ENCODE results near the gene TMTC2. TPM values are rescaled to one million over a fixed set of nuclear protein-coding genes. Genes with fewer than 3 reads are reported as not detected.

TMTC2 gene
- total and polyA plus RNA-seq, 10 of the 15 experiments (the other 5 are each of a cell fraction or from before 2014, with no cell fraction given) = 0.14 to 9.7 (median 1.2) TPM

DNA sequence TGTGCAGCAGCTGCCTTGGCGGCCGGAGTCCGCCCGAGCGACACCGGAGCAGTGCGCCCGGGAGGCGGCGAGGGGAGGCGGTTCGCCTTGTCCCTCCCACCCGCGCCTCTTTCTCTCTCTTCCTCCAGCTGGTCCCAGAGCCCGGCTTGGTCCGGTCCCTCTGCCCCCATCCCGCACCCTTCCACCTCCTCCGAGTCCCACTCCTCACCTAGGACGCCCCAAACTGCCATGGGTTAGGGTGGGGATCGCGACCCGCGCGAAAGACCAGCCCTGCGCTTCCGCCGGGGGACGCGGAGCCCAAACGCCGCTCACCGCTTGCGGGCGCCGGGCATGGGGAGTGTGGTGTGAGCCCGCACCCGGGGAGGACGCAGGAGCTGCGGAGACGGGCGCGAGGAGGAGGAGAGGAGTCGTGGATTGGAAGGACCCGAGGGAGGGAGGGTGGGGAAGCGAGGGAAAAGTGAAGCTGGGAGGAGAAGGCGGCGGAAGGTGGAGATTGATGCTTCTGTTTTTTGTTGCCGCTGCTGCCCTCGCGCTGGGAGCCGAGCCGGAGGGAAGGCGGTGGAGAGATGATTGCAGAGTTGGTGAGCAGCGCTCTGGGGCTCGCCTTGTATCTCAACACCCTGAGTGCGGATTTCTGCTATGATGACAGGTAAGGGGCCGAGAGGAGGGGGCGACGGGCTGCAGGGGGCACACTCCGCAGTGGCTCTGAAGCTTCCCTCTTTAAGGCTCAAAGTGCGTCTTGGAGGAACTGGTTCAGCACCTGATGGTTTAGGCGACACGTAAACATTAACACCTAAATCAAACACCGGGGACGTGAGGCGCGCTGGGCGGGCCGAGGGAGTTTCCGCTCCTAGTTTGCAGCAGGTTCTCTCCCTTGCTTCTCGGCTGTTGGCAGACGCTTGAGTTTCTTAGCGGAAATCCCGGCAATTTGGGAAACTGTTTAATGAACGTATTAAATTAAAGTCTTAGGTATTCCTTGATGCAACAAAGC, 610 bp downstream of the TMTC2 start (continued):
- no peak for TF ChIP-seq ZNF217 (IDR thresholded peaks at IDR 0.05)
- no peak for TF ChIP-seq SUZ12 (IDR thresholded peaks at IDR 0.05; ENCODE audit: unreplicated experiment)
- TF ChIP-seq WRNIP1 (IDR thresholded peaks at IDR 0.05; ENCODE audit: borderline replicate concordance, low read depth, low read length) = no peak
- TF ChIP-seq MTA2 (IDR thresholded peaks at IDR 0.05; ENCODE audit: low read depth) = no peak
- TF ChIP-seq NFIC (IDR thresholded peaks at IDR 0.05; ENCODE audit: low read depth, low read length) = no peak
- no peak for TF ChIP-seq CBX3 (IDR thresholded peaks at IDR 0.05; ENCODE audit: borderline replicate concordance, low read depth)
- TF ChIP-seq TAF1 (IDR thresholded peaks at IDR 0.05; ENCODE audit: borderline replicate concordance, low read depth, low read length) = no peak; the same call in 1 of the 2 replicates
- TF ChIP-seq KAT2A (conservative IDR thresholded peaks at IDR 0.05; ENCODE audit: control insufficient read depth, low read depth, low read length) = no peak
- no peak for TF ChIP-seq PML (IDR thresholded peaks at IDR 0.05; ENCODE audit: low read length)
- no peak for TF ChIP-seq CEBPZ (IDR thresholded peaks at IDR 0.05; ENCODE audit: low read depth, low read length)
- no peak for TF ChIP-seq ZBED1 (IDR thresholded peaks at IDR 0.05; ENCODE audit: borderline replicate concordance)
- no peak for TF ChIP-seq PBX3 (IDR thresholded peaks at IDR 0.05; ENCODE audit: insufficient replicate concordance, low read depth, low read length)
- TF ChIP-seq HSF1 (IDR thresholded peaks at IDR 0.05; ENCODE audit: low read depth, low read length) = no peak
- TF ChIP-seq SREBF2 (IDR thresholded peaks at IDR 0.05; ENCODE audit: low read length) = no peak
- TF ChIP-seq JUND (IDR thresholded peaks at IDR 0.05; ENCODE audit: low read depth, low read length) = no peak
- TF ChIP-seq SP1 (IDR thresholded peaks at IDR 0.05; ENCODE audit: low read depth, low read length) = no peak
- 0 out of 2 replicates have a peak, but pooled peaks have one; percentile 1 for TF ChIP-seq NRF1 (conservative IDR thresholded peaks at IDR 0.05; ENCODE audit: low read depth, low read length)
- no peak for TF ChIP-seq NR2C1 (IDR thresholded peaks at IDR 0.05)
- TF ChIP-seq HDAC6 (IDR thresholded peaks at IDR 0.05; ENCODE audit: unreplicated experiment) = no peak
- no peak for TF ChIP-seq TCF7 (IDR thresholded peaks at IDR 0.05; ENCODE audit: borderline replicate concordance)
- no peak for TF ChIP-seq RAD21 (IDR thresholded peaks at IDR 0.05; ENCODE audit: insufficient read depth, low read depth, low read length)
- no peak for TF ChIP-seq ZNF24 (IDR thresholded peaks at IDR 0.05)
- TF ChIP-seq JUNB (IDR thresholded peaks at IDR 0.05) = no peak
- no peak for TF ChIP-seq BMI1 (IDR thresholded peaks at IDR 0.05; ENCODE audit: borderline replicate concordance)

Measured in GM12878 (cell line).